ENCODE data around the gene IER5. TPM values are rescaled to one million over a fixed set of nuclear protein-coding genes. Genes with fewer than 3 reads are reported as not detected.
A peak's percentile ranks its signal among the peaks of the same experiment; 100 is the strongest.

IER5 gene
- total and polyA plus RNA-seq, 9 of the 15 experiments (the other 6 are each of a cell fraction or from before 2014, with no cell fraction given) = 2.4 to 32.1 (median 12.0) TPM

DNA sequence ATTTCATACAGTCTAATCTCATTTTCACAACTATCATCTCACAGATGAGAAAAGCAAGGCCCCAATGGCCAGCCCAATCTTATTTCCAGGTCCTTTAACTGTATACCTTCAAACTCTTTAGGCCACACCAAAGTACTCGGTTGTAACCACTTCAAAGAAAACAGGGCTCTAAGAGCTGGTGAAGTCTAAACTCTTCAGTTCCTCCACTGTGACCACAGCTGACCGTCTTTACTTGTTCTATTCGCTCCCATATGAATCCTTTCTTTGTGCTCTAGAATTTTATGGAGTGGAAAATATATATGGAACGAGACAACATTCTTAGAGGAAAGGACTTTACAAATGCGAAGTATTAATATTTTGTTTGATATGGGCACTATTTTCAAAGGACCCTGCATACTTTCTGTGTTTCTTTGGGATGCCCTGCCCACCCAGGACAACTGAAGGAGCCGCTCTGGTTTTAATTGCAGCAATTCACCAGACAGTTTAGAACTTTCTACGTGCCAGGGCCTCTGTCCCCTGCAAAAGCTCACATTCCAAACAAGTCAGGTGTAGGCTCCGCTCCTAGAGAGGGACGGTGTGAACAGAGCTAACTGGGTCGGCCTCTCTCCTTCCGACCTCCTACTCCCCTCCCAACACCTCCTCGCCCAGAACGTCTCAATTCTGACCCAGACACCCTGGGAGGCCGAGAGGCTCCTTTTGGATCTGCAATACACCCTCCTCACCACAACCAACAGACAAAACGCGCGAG, 15.7 kb downstream of the IER5 start (continued):
- TF ChIP-seq, protein P1, sequence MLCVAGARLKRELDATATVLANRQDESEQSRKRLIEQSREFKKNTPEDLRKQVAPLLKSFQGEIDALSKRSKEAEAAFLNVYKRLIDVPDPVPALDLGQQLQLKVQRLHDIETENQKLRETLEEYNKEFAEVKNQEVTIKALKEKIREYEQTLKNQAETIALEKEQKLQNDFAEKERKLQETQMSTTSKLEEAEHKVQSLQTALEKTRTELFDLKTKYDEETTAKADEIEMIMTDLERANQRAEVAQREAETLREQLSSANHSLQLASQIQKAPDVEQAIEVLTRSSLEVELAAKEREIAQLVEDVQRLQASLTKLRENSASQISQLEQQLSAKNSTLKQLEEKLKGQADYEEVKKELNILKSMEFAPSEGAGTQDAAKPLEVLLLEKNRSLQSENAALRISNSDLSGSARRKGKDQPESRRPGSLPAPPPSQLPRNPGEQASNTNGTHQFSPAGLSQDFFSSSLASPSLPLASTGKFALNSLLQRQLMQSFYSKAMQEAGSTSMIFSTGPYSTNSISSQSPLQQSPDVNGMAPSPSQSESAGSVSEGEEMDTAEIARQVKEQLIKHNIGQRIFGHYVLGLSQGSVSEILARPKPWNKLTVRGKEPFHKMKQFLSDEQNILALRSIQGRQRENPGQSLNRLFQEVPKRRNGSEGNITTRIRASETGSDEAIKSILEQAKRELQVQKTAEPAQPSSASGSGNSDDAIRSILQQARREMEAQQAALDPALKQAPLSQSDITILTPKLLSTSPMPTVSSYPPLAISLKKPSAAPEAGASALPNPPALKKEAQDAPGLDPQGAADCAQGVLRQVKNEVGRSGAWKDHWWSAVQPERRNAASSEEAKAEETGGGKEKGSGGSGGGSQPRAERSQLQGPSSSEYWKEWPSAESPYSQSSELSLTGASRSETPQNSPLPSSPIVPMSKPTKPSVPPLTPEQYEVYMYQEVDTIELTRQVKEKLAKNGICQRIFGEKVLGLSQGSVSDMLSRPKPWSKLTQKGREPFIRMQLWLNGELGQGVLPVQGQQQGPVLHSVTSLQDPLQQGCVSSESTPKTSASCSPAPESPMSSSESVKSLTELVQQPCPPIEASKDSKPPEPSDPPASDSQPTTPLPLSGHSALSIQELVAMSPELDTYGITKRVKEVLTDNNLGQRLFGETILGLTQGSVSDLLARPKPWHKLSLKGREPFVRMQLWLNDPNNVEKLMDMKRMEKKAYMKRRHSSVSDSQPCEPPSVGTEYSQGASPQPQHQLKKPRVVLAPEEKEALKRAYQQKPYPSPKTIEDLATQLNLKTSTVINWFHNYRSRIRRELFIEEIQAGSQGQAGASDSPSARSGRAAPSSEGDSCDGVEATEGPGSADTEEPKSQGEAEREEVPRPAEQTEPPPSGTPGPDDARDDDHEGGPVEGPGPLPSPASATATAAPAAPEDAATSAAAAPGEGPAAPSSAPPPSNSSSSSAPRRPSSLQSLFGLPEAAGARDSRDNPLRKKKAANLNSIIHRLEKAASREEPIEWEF (CRISPR knock-in tag; IDR thresholded peaks at IDR 0.05) = no peak
- TF ChIP-seq, protein P2, sequence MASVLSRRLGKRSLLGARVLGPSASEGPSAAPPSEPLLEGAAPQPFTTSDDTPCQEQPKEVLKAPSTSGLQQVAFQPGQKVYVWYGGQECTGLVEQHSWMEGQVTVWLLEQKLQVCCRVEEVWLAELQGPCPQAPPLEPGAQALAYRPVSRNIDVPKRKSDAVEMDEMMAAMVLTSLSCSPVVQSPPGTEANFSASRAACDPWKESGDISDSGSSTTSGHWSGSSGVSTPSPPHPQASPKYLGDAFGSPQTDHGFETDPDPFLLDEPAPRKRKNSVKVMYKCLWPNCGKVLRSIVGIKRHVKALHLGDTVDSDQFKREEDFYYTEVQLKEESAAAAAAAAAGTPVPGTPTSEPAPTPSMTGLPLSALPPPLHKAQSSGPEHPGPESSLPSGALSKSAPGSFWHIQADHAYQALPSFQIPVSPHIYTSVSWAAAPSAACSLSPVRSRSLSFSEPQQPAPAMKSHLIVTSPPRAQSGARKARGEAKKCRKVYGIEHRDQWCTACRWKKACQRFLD (CRISPR knock-in tag; IDR thresholded peaks at IDR 0.05) = no peak
- TF ChIP-seq, protein P3, sequence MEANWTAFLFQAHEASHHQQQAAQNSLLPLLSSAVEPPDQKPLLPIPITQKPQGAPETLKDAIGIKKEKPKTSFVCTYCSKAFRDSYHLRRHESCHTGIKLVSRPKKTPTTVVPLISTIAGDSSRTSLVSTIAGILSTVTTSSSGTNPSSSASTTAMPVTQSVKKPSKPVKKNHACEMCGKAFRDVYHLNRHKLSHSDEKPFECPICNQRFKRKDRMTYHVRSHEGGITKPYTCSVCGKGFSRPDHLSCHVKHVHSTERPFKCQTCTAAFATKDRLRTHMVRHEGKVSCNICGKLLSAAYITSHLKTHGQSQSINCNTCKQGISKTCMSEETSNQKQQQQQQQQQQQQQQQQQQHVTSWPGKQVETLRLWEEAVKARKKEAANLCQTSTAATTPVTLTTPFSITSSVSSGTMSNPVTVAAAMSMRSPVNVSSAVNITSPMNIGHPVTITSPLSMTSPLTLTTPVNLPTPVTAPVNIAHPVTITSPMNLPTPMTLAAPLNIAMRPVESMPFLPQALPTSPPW (CRISPR knock-in tag; IDR thresholded peaks at IDR 0.05) = no peak
- TF ChIP-seq CHD2 (IDR thresholded peaks at IDR 0.05; ENCODE audit: low read depth, low read length) = no peak
- TF ChIP-seq, protein P4, sequence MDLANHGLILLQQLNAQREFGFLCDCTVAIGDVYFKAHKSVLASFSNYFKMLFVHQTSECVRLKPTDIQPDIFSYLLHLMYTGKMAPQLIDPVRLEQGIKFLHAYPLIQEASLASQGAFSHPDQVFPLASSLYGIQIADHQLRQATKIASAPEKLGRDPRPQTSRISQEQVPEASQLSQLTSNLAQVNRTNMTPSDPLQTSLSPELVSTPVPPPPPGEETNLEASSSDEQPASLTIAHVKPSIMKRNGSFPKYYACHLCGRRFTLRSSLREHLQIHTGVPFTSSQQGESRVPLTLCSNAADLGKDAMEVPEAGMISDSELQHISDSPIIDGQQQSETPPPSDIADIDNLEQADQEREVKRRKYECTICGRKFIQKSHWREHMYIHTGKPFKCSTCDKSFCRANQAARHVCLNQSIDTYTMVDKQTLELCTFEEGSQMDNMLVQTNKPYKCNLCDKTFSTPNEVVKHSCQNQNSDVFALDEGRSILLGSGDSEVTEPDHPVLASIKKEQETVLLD (IDR thresholded peaks at IDR 0.05) = 0 out of 2 replicates have a peak, but pooled peaks have one; percentile 32
- no peak for TF ChIP-seq RBFOX2 (IDR thresholded peaks at IDR 0.05; ENCODE audit: low read depth, low read length)
- no peak for TF ChIP-seq KLF16 (IDR thresholded peaks at IDR 0.05)
- no peak for TF ChIP-seq NFXL1 (CRISPR knock-in tag; IDR thresholded peaks at IDR 0.05)
- TF ChIP-seq NR2C1 (IDR thresholded peaks at IDR 0.05) = no peak
- TF ChIP-seq NR2C1 (tag; IDR thresholded peaks at IDR 0.05) = no peak
- TF ChIP-seq ZNF134 (CRISPR knock-in tag; conservative IDR thresholded peaks at IDR 0.05) = no peak
- no peak for TF ChIP-seq HNRNPK (IDR thresholded peaks at IDR 0.05; ENCODE audit: low read depth, low read length, poor library complexity, severe bottlenecking)
- no peak for TF ChIP-seq NUFIP1 (IDR thresholded peaks at IDR 0.05; ENCODE audit: partially characterized antibody)
- no peak for TF ChIP-seq RAD21 (CRISPR knock-in tag; conservative IDR thresholded peaks at IDR 0.05 in 1 of 2, IDR thresholded peaks at IDR 0.05 in 1 of 2)
- TF ChIP-seq, protein P5, sequence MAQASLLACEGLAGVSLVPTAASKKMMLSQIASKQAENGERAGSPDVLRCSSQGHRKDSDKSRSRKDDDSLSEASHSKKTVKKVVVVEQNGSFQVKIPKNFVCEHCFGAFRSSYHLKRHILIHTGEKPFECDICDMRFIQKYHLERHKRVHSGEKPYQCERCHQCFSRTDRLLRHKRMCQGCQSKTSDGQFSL (CRISPR knock-in tag; IDR thresholded peaks at IDR 0.05) = no peak
- TF ChIP-seq, protein P5 (tag; IDR thresholded peaks at IDR 0.05) = no peak
- no peak for TF ChIP-seq TSC22D4 (tag; IDR thresholded peaks at IDR 0.05)
